WTC11 (cell line): ENCODE results near the gene APBA1.

ENCODE experiments used
- CREM ChIP-seq: sonication (generic); formaldehyde crosslinking; IDR thresholded peaks from 2 replicates; pipeline ENCODE4 v1.8.1; 2022; ENCODE audit warnings: mild to moderate bottlenecking, missing genetic modification reagents, moderate library complexity
- FOXK1 ChIP-seq: sonication (generic); formaldehyde crosslinking; IDR thresholded peaks from 2 replicates; pipeline ENCODE4 v1.8.0; 2022; ENCODE audit warnings: mild to moderate bottlenecking, moderate library complexity, missing genetic modification reagents
- FOXP1 ChIP-seq: sonication (generic); formaldehyde crosslinking; IDR thresholded peaks from 2 replicates; pipeline ENCODE4 v1.8.0; 2022; ENCODE audit warnings: missing genetic modification reagents, mild to moderate bottlenecking, moderate library complexity, borderline replicate concordance
- JUN ChIP-seq: sonication (generic); formaldehyde crosslinking; IDR thresholded peaks from 2 replicates; pipeline ENCODE4 v1.8.0; 2023; ENCODE audit warnings: mild to moderate bottlenecking, missing genetic modification reagents
- SP1 ChIP-seq: sonication (generic); formaldehyde crosslinking; conservative IDR thresholded peaks from 2 replicates; pipeline ENCODE4 v1.8.1; 2022; ENCODE audit warnings: missing genetic modification reagents
- TF ChIP-seq, protein P1 (sequence below): fragments of 200-600 bp; IDR thresholded peaks from 2 replicates; pipeline ENCODE4 v1.8.0; 2022; ENCODE audit warnings: antibody characterized with exemption
- TF ChIP-seq, protein P2 (sequence below): sonication (generic); formaldehyde crosslinking; IDR thresholded peaks from 2 replicates; pipeline ENCODE4 v1.8.1; 2023; ENCODE audit warnings: mild to moderate bottlenecking, missing genetic modification reagents, moderate library complexity
- TF ChIP-seq, protein P3 (sequence below): sonication (generic); formaldehyde crosslinking; IDR thresholded peaks from 2 replicates; pipeline ENCODE4 v1.8.0; 2022; ENCODE audit warnings: mild to moderate bottlenecking, missing genetic modification reagents

DNA sequence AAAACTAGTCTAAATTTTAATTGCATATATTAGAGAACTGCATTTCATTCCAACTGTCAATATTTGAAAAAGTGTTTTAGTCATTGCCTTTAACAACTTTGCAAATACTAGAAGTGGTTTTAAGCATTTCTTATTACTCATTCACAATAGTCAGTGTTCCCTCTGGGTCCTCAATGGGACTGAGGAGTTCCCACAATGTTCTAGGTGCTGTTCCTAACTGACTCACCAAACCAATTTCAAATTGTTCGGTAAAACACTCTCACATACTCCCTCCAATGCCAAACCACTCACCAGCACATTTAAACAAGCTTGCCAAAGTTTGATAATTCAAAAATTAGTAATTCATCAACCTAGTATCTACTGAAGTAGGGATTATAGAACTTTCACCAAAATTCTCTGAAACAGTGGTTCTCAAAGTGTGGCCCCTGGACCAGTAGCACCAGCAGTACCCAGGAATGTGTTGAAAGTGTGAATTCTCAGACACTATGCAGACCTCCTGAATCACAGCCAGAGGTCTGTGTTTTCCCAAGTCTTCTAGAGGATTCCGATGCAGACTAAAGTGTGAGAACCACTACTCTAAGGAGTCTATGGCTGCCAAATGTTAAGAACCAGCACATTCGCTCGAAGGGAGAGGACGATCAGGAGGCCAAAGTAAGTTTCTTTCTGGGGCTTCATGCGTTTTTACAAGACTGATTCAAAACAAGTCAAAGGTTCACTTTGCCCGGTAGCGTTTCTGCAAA is 72.8 kb downstream of the APBA1 start:
- TF ChIP-seq, protein P1, sequence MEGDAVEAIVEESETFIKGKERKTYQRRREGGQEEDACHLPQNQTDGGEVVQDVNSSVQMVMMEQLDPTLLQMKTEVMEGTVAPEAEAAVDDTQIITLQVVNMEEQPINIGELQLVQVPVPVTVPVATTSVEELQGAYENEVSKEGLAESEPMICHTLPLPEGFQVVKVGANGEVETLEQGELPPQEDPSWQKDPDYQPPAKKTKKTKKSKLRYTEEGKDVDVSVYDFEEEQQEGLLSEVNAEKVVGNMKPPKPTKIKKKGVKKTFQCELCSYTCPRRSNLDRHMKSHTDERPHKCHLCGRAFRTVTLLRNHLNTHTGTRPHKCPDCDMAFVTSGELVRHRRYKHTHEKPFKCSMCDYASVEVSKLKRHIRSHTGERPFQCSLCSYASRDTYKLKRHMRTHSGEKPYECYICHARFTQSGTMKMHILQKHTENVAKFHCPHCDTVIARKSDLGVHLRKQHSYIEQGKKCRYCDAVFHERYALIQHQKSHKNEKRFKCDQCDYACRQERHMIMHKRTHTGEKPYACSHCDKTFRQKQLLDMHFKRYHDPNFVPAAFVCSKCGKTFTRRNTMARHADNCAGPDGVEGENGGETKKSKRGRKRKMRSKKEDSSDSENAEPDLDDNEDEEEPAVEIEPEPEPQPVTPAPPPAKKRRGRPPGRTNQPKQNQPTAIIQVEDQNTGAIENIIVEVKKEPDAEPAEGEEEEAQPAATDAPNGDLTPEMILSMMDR: no peak
- TF ChIP-seq JUN (CRISPR knock-in tag) (no peak), FOXK1 (CRISPR knock-in tag) (no peak), SP1 (CRISPR knock-in tag) (no peak), CREM (CRISPR knock-in tag) (no peak), FOXP1 (CRISPR knock-in tag) (no peak)
- TF ChIP-seq, protein P2, sequence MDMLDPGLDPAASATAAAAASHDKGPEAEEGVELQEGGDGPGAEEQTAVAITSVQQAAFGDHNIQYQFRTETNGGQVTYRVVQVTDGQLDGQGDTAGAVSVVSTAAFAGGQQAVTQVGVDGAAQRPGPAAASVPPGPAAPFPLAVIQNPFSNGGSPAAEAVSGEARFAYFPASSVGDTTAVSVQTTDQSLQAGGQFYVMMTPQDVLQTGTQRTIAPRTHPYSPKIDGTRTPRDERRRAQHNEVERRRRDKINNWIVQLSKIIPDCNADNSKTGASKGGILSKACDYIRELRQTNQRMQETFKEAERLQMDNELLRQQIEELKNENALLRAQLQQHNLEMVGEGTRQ (CRISPR knock-in tag): no peak
- TF ChIP-seq, protein P3, sequence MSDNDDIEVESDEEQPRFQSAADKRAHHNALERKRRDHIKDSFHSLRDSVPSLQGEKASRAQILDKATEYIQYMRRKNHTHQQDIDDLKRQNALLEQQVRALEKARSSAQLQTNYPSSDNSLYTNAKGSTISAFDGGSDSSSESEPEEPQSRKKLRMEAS (CRISPR knock-in tag): no peak
